CD4-positive, CD25-positive, alpha-beta regulatory T cell (primary cell): ENCODE results near the gene AHCYL1. TPM values are rescaled to one million over a fixed set of nuclear protein-coding genes. Genes with fewer than 3 reads are reported as not detected.

Source experiments
- ATAC-seq, 2 donors: fragments of 150-1000 bp; cut with Tn5 transposase; one replicate each; pipeline ENCODE4 v1.10.0; 2021; ENCODE audit warnings: low read depth in 2 of 2, moderate number of reproducible peaks in 2 of 2, moderate library complexity in 1 of 2
- DNase-seq, 3 donors: peaks; one replicate each; pipeline versions ENCODE4 v3.0.0 to v3.0.0-alpha.2; 2012 to 2022; ENCODE audit warnings: mixed read lengths in 1 of 3
- H3K27ac ChIP-seq: one replicate; pipeline ENCODE4 v1.7.0; 2013; ENCODE audit warnings: mild to moderate bottlenecking, low read length; ENCODE audit not compliant: insufficient read depth, poor library complexity, severe bottlenecking
- H3K27me3 ChIP-seq: one replicate; pipeline ENCODE4 v1.7.0; 2013; ENCODE audit warnings: low read length; ENCODE audit not compliant: control insufficient read depth, insufficient read depth
- H3K36me3 ChIP-seq: one replicate; pipeline ENCODE4 v1.7.0; 2013; ENCODE audit warnings: mild to moderate bottlenecking, low read length, moderate library complexity; ENCODE audit not compliant: control insufficient read depth, insufficient read depth
- H3K4me1 ChIP-seq: 2 replicates; pipeline ENCODE4 v1.7.0; 2013; ENCODE audit warnings: mild to moderate bottlenecking, low read length; ENCODE audit not compliant: insufficient read depth, control insufficient read depth, poor library complexity, severe bottlenecking
- H3K4me3 ChIP-seq: one replicate; pipeline ENCODE4 v1.7.0; 2013; ENCODE audit warnings: low read depth, mild to moderate bottlenecking, low read length, moderate library complexity
- H3K9me3 ChIP-seq, 2 experiments: 1 replicate in 1 of 2; 2 replicates in 1 of 2; pipeline ENCODE4 v1.7.0; 2013; ENCODE audit warnings: low read length in 2 of 2, mild to moderate bottlenecking in 1 of 2, moderate library complexity in 1 of 2; ENCODE audit not compliant: control insufficient read depth in 2 of 2
- H3K27ac Mint-ChIP-seq, 3 donors: one replicate each; pipeline ENCODE4 v1.8.0; 2020 to 2022; ENCODE audit warnings: mild to moderate bottlenecking in 3 of 3, mixed read lengths in 3 of 3, moderate library complexity in 2 of 3
- H3K27me3 Mint-ChIP-seq: one replicate; pipeline ENCODE4 v1.8.0; 2022; ENCODE audit warnings: mild to moderate bottlenecking, mixed read lengths
- H3K36me3 Mint-ChIP-seq: one replicate; pipeline ENCODE4 v1.8.0; 2020; ENCODE audit warnings: mixed read lengths
- H3K4me1 Mint-ChIP-seq, 4 donors: one replicate each; pipeline ENCODE4 v1.8.0; 2020 to 2022; ENCODE audit warnings: mixed read lengths in 4 of 4, mild to moderate bottlenecking in 1 of 4
- H3K4me3 Mint-ChIP-seq, 4 donors: one replicate each; pipeline ENCODE4 v1.8.0; 2020 to 2022; ENCODE audit warnings: mild to moderate bottlenecking in 4 of 4, mixed read lengths in 4 of 4, moderate library complexity in 3 of 4
- H3K9me3 Mint-ChIP-seq, 7 donors: one replicate each; pipeline ENCODE4 v1.8.0; 2020 to 2022; ENCODE audit warnings: mixed read lengths in 7 of 7, mild to moderate bottlenecking in 3 of 7, moderate library complexity in 2 of 7
- polyA plus RNA-seq, 4 donors: library from polyadenylated mRNA; unstranded; fragments of 300-500 nt; fragmentation: Illumina TruSeq; gene quantifications; one replicate each; pipeline ENCODE4 v1.2.3, GENCODE V29; 2021
- total RNA-seq: library from RNA; stranded (reverse); gene quantifications from one replicate; pipeline ENCODE4 v1.2.3, GENCODE V29; 2022

The AHCYL1 gene
- total and polyA plus RNA-seq, 5 donors from 2014 or later, result 27.8 to 49.3 (median 45.9) TPM

DNA sequence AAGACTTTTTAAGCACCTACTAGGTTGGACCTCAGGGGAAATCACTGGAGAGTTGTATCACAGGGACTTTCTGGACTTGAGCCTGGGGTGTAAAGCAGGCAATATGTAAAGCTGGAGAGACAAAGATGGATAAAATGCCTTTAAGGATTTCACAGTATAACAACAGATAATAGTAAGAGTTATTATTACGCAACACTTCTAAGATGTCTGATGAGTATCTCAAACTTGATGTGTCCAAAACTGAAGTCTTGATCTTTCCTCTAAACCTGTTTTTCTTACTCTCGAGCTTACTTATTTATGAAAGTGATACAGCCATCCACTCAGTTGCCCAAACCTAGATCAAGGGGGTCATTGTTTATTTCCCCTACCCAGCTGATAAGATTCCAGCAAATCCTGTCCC lies 47.8 kb downstream of the AHCYL1 start:
- H3K4me3 ChIP-seq, result no peak overlapping the region
- peaks cover 2% of the 10 kb centered on the region for H3K36me3 ChIP-seq
- H3K4me1 ChIP-seq, result peaks cover 18% of the 10 kb centered on the region
- no peaks in the 10 kb centered on the region for H3K9me3 Mint-ChIP-seq
- H3K27me3 ChIP-seq, result no peaks in the 10 kb centered on the region
- H3K27ac ChIP-seq, result no peak overlapping the region
- no peaks in the 10 kb centered on the region for H3K36me3 Mint-ChIP-seq
- DNase-seq, result no peak
- ATAC-seq, result no peak
- H3K4me1 Mint-ChIP-seq, result peaks cover 15 to 64% (median 42%) of the 10 kb centered on the region in 4 donors
- peak overlapping the region in 1 of 3 donors; percentile 21 for H3K27ac Mint-ChIP-seq
- no peaks in the 10 kb centered on the region for H3K9me3 ChIP-seq
- H3K4me3 Mint-ChIP-seq, result peak overlapping the region in 2 of 4 donors; percentile 30 to 95
- no peaks in the 10 kb centered on the region for H3K27me3 Mint-ChIP-seq

DNA sequence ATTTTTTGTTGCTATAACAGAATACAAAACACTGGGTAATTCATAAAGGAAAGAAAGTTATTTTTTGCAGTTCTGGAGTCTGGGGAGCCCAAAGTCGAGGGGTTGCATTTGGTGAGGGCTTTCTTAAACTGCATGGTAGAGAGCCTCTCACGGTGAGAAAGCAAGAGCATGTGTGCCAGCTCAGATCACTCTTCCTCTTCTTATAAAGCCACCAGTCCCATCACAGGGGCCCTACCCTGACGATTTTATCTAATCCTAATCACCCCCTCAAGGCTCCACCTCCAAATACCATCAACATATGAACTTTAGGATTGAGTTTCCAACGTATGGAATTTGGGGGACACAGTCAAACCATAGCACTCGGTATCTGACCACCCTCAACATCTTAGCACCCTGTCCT lies 48.9 kb downstream of the AHCYL1 start:
- H3K4me3 ChIP-seq, result no peak overlapping the region
- H3K27me3 ChIP-seq, result no peaks in the 10 kb centered on the region
- Mint-ChIP-seq H3K36me3 (peaks cover 5% of the 10 kb centered on the region), H3K4me3 (peak overlapping the region; percentile 95 to 97 (median 97)), H3K4me1 (peaks cover 18 to 64% (median 42%) of the 10 kb centered on the region in 4 donors), H3K9me3 (no peaks in the 10 kb centered on the region), H3K27ac (peak overlapping the region; percentile 43 to 96 (median 90)), H3K27me3 (no peaks in the 10 kb centered on the region)
- DNase-seq, result no peak
- no peaks in the 10 kb centered on the region for H3K9me3 ChIP-seq
- no peak for ATAC-seq
- peaks cover 7% of the 10 kb centered on the region for H3K36me3 ChIP-seq
- peaks cover 18% of the 10 kb centered on the region for H3K4me1 ChIP-seq
- no peak overlapping the region for H3K27ac ChIP-seq

- Histone ChIP-seq H3K36me3 (peaks cover 13% of the 10 kb centered on the region), H3K4me1 (peaks cover 18% of the 10 kb centered on the region), H3K27ac (peak overlapping the region; percentile 86), H3K4me3 (peak overlapping the region; percentile 93), H3K9me3 (no peaks in the 10 kb centered on the region), H3K27me3 (no peaks in the 10 kb centered on the region)
- Mint-ChIP-seq H3K9me3 (no peaks in the 10 kb centered on the region), H3K27me3 (no peaks in the 10 kb centered on the region), H3K36me3 (peaks cover 11% of the 10 kb centered on the region), H3K27ac (peak overlapping the region; percentile 90 to 96 (median 90)), H3K4me3 (peak overlapping the region; percentile 95 to 97 (median 97)), H3K4me1 (peaks cover 18 to 64% (median 42%) of the 10 kb centered on the region in 4 donors)
- no peak for DNase-seq
- ATAC-seq, result no peak
Measured at GRCh38 chr1:110034040-110034450, 49.5 kb downstream of the AHCYL1 start.

DNA sequence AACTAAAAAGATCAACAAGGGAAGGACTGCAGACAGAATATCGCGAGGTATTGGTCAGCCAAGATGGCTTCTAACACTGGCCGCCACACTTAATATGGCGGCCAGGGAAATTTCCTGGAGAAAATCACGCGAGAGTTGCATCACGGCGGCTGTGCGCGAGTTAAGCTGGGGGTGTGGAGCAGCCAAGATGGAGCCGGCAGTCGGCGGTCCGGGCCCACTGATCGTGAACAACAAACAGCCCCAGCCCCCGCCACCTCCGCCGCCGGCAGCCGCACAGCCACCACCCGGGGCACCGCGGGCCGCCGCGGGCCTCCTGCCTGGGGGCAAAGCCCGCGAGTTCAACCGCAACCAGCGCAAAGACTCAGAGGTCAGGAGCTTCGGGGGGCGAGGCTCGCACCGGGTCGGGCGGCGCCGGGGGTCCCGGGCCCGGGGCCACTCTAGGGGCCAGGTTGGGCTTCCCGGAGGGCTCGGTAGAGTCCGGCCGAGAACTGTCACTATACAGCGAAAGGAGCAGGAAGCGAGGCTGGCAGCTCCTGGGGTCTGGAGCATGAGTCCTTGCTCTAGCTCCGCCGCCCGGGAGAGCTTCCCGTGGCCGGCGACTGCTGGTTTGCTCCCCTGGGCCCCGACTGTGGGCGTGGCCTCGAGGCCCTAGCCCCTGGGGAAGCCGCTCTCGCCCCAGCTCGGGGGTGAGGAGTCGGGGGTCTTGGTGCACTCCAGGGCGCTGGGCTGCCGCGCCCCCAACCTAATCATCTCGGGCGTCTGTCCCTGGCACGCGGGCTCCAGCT lies 50.1 kb downstream of the AHCYL1 start, which contains the start of gene STRIP1:
Gene STRIP1, plus strand, starts transcription at position 174 of the 785 bp plus-strand sequence. Its CDS starts 14 bp downstream, at position 188.
- peak; percentile 90 to 98 (median 94) for DNase-seq
- no peaks in the 10 kb centered on the region for H3K9me3 Mint-ChIP-seq
- Histone ChIP-seq H3K4me3 (peak within 1 kb of the TSS; percentile 94), H3K27me3 (no peaks in the 10 kb centered on the region), H3K4me1 (peaks cover 18% of the 10 kb centered on the region), H3K27ac (peak within 1 kb of the TSS; percentile 86), H3K9me3 (no peaks in the 10 kb centered on the region), H3K36me3 (peaks cover 19% of the 10 kb centered on the region)
- peak within 1 kb of the TSS; percentile 90 to 96 (median 90) for H3K27ac Mint-ChIP-seq
- H3K4me1 Mint-ChIP-seq, result peaks cover 18 to 64% (median 41%) of the 10 kb centered on the region in 4 donors
- peaks cover 15% of the 10 kb centered on the region for H3K36me3 Mint-ChIP-seq
- peak; percentile 93 to 97 for ATAC-seq
- H3K27me3 Mint-ChIP-seq, result no peaks in the 10 kb centered on the region
- H3K4me3 Mint-ChIP-seq, result peak within 1 kb of the TSS; percentile 95 to 97 (median 97)

GRCh38 chr1:110035236-110035752 lies 50.7 kb downstream of the AHCYL1 start:
- DNase-seq (no peak), ATAC-seq (no peak)
- H3K27ac ChIP-seq, result peak overlapping the region; percentile 86
- H3K4me1 ChIP-seq, result peaks cover 18% of the 10 kb centered on the region
- H3K4me1 Mint-ChIP-seq, result peaks cover 18 to 59% (median 38%) of the 10 kb centered on the region in 4 donors
- peaks cover 24% of the 10 kb centered on the region for H3K36me3 ChIP-seq
- H3K27me3 Mint-ChIP-seq, result no peaks in the 10 kb centered on the region
- peak overlapping the region; percentile 91 to 97 (median 94) for H3K4me3 Mint-ChIP-seq
- H3K27me3 ChIP-seq, result no peaks in the 10 kb centered on the region
- peaks cover 15% of the 10 kb centered on the region for H3K36me3 Mint-ChIP-seq
- no peaks in the 10 kb centered on the region for H3K9me3 Mint-ChIP-seq
- no peaks in the 10 kb centered on the region for H3K9me3 ChIP-seq
- peak overlapping the region; percentile 66 to 95 (median 87) for H3K27ac Mint-ChIP-seq
- H3K4me3 ChIP-seq, result peak overlapping the region; percentile 94

GRCh38 chr1:110038271-110038670 lies 53.7 kb downstream of the AHCYL1 start:
- Mint-ChIP-seq H3K9me3 (no peaks in the 10 kb centered on the region), H3K4me3 (no peak overlapping the region), H3K27me3 (no peaks in the 10 kb centered on the region), H3K4me1 (peaks cover 11 to 34% (median 28%) of the 10 kb centered on the region in 4 donors), H3K36me3 (peaks cover 19% of the 10 kb centered on the region), H3K27ac (no peak overlapping the region)
- Histone ChIP-seq H3K4me1 (peaks cover 18% of the 10 kb centered on the region), H3K4me3 (no peak overlapping the region), H3K36me3 (peaks cover 53% of the 10 kb centered on the region), H3K27ac (no peak overlapping the region), H3K27me3 (no peaks in the 10 kb centered on the region), H3K9me3 (no peaks in the 10 kb centered on the region)
- ATAC-seq, result no peak
- no peak for DNase-seq

- Mint-ChIP-seq H3K4me1 (peaks cover 11 to 22% (median 18%) of the 10 kb centered on the region in 4 donors), H3K36me3 (peaks cover 25% of the 10 kb centered on the region)
- H3K36me3 ChIP-seq, result peaks cover 67% of the 10 kb centered on the region
Measured at GRCh38 chr1:110039641-110040040, 55.1 kb downstream of the AHCYL1 start.

More at GRCh38 chr1:110039641-110040040, 55.1 kb downstream of the AHCYL1 start:
- H3K27ac Mint-ChIP-seq, result no peak overlapping the region
- no peak overlapping the region for H3K4me3 ChIP-seq
- H3K4me1 ChIP-seq, result peaks cover 12% of the 10 kb centered on the region
- DNase-seq (no peak), ATAC-seq (no peak)
- no peaks in the 10 kb centered on the region for H3K9me3 ChIP-seq
- H3K4me3 Mint-ChIP-seq, result no peak overlapping the region
- H3K27me3 ChIP-seq, result no peaks in the 10 kb centered on the region
- H3K9me3 Mint-ChIP-seq, result no peaks in the 10 kb centered on the region
- H3K27me3 Mint-ChIP-seq, result no peaks in the 10 kb centered on the region
- H3K27ac ChIP-seq, result no peak overlapping the region
